Thoracic aorta (tissue), 2 donors: ENCODE measurements around the gene PIEZO2. TPM values are rescaled to one million over a fixed set of nuclear protein-coding genes. Genes with fewer than 3 reads are reported as not detected.

Experiments used
- ATAC-seq: fragments of 150-250 bp; one replicate; pipeline ENCODE4 v1.8.0; 2017; ENCODE audit warnings: low read depth; ENCODE audit not compliant: insufficient number of reproducible peaks, low FRiP score
- DNase-seq: peaks from one replicate; pipeline ENCODE4 v3.0.0-alpha.2; 2020; ENCODE audit warnings: low spot score
- H3K27ac ChIP-seq, 2 donors: fragments of 200-600 bp; sonication (generic); 1 replicate in 1 of 2; 2 replicates in 1 of 2; pipeline ENCODE4 v1.5.1; 2016; ENCODE audit warnings: mild to moderate bottlenecking in 2 of 2, moderate library complexity in 2 of 2
- H3K27me3 ChIP-seq: fragments of 200-600 bp; sonication (generic); replicated peaks from 2 replicates; pipeline ENCODE4 v1.6.0; 2016; ENCODE audit warnings: mild to moderate bottlenecking; ENCODE audit not compliant: insufficient read depth
- H3K36me3 ChIP-seq: fragments of 200-600 bp; sonication (generic); one replicate; pipeline ENCODE4 v1.5.1; 2016
- H3K4me1 ChIP-seq, 2 donors: fragments of 200-600 bp; sonication (generic); 1 replicate in 1 of 2; 2 replicates in 1 of 2; pipeline versions ENCODE4 v1.5.1 to v1.6.0; 2016; ENCODE audit warnings: low read depth in 2 of 2, mild to moderate bottlenecking in 1 of 2; ENCODE audit not compliant: control insufficient read depth in 1 of 2
- H3K4me3 ChIP-seq: fragments of 200-600 bp; sonication (generic); 2 replicates; pipeline ENCODE4 v1.5.1; 2016; ENCODE audit warnings: mild to moderate bottlenecking
- H3K9me3 ChIP-seq: fragments of 200-600 bp; sonication (generic); 2 replicates; pipeline ENCODE4 v1.5.1; 2016
- total RNA-seq, 2 donors: library from RNA; depleted of rRNA; stranded (reverse); fragments of >200 nt; gene quantifications; one replicate each; pipeline versions ENCODE4 v1.1.0 to v1.2.3, GENCODE V29; 2016
- TF ChIP-seq, protein P1 (sequence below): fragments of 200-600 bp; sonication (generic); IDR thresholded peaks from one replicate; pipeline ENCODE4 v1.5.1; 2019; ENCODE audit warnings: antibody characterized with exemption

PIEZO2 gene
- total RNA-seq, 2 donors from 2014 or later: 8.3 to 10.3 TPM

DNA sequence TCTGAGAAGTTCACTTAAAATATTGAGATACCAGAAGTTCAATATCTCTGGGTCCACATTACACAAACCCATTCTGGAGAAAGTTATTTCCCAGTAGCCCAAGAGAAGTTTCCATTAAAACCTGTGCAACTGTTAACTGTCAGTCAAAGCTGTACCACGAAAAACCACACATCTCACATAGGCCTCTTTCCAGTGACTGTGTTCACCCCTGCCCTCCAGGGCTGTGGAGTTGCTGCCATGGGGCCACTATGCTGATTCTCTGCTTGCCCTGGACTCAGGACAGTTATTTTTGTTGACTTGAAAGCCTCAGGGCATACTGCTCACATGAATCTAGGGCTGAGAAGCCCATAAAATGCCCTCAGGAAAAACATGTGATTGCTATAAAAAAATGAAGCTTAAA is 153.8 kb downstream of the PIEZO2 start:
- no peaks in the 10 kb centered on the region for H3K36me3 ChIP-seq
- no peaks in the 10 kb centered on the region for H3K27me3 ChIP-seq
- DNase-seq (no peak), ATAC-seq (no peak)
- H3K4me1 ChIP-seq: no peaks in the 10 kb centered on the region
- H3K9me3 ChIP-seq: no peaks in the 10 kb centered on the region
- H3K4me3 ChIP-seq: no peak overlapping the region
- TF ChIP-seq, protein P1, sequence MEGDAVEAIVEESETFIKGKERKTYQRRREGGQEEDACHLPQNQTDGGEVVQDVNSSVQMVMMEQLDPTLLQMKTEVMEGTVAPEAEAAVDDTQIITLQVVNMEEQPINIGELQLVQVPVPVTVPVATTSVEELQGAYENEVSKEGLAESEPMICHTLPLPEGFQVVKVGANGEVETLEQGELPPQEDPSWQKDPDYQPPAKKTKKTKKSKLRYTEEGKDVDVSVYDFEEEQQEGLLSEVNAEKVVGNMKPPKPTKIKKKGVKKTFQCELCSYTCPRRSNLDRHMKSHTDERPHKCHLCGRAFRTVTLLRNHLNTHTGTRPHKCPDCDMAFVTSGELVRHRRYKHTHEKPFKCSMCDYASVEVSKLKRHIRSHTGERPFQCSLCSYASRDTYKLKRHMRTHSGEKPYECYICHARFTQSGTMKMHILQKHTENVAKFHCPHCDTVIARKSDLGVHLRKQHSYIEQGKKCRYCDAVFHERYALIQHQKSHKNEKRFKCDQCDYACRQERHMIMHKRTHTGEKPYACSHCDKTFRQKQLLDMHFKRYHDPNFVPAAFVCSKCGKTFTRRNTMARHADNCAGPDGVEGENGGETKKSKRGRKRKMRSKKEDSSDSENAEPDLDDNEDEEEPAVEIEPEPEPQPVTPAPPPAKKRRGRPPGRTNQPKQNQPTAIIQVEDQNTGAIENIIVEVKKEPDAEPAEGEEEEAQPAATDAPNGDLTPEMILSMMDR: no peak
- no peak overlapping the region for H3K27ac ChIP-seq

DNA sequence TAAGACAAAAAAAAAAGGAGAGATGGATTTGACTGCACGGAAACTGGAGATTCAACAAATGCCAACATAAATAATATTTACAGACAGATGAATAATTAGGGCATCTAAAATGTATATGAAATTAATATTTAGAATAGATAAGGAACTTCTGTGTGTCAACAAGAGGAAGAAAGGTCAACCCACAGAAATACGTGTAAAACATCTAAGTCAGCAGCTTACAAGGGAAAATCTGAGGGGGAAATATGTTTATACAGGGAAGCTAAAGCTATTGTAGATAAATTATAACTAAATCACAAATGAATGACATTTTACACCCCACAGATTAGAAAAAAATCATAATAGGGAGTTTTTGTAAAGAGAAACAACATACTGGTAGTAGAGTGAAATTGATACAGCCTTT is 159.9 kb downstream of the PIEZO2 start:
- Histone ChIP-seq H3K27ac (no peak overlapping the region), H3K4me3 (no peak overlapping the region), H3K4me1 (no peaks in the 10 kb centered on the region), H3K36me3 (no peaks in the 10 kb centered on the region), H3K27me3 (no peaks in the 10 kb centered on the region), H3K9me3 (peaks cover 21% of the 10 kb centered on the region)
- no peak for ATAC-seq
- TF ChIP-seq, protein P1: no peak
- no peak for DNase-seq

DNA sequence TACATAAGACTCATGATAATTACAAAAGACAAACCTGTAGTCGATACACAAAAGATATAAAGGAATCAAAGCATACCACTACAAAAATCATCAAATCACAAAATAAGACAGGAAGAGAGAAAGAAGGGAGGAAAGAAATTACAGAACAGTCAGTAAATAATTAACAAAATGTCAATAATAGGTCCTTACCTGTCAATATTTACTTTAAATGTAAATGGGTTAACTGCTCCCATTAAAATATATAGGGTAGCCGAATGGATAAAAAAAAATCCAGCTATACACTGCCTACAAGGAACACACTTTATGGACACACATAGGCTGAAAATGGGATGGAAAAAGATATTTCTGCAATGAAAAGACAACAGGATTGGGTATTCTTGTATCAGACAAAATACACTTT is 163.7 kb downstream of the PIEZO2 start:
- Histone ChIP-seq H3K27me3 (no peaks in the 10 kb centered on the region), H3K9me3 (peaks cover 31% of the 10 kb centered on the region), H3K27ac (no peak overlapping the region), H3K4me3 (no peak overlapping the region), H3K4me1 (no peaks in the 10 kb centered on the region), H3K36me3 (no peaks in the 10 kb centered on the region)
- ATAC-seq (no peak), DNase-seq (no peak)
- TF ChIP-seq, protein P1: no peak

DNA sequence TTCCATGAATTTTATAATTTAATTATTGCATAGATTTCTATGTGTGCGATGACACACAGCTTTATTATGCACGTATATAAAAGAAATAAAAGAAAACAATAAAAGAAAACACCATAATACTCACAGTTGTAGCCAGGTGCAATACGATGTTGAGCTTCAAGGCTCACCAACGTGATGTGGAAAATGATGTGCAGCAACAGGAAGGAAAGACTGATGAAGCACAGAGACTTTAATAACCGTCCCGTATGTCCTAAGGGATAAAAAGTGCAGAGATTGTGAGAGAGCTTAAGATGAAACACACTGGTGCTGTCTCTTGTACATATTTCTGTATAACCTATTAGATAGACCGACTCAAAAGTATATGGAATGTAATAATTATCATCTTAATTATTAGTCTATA is 170.0 kb downstream of the PIEZO2 start:
- Histone ChIP-seq H3K4me1 (no peaks in the 10 kb centered on the region), H3K27me3 (no peaks in the 10 kb centered on the region), H3K9me3 (peaks cover 9% of the 10 kb centered on the region), H3K27ac (no peak overlapping the region), H3K4me3 (no peak overlapping the region), H3K36me3 (no peaks in the 10 kb centered on the region)
- DNase-seq (no peak), ATAC-seq (no peak)
- TF ChIP-seq, protein P1: no peak

DNA sequence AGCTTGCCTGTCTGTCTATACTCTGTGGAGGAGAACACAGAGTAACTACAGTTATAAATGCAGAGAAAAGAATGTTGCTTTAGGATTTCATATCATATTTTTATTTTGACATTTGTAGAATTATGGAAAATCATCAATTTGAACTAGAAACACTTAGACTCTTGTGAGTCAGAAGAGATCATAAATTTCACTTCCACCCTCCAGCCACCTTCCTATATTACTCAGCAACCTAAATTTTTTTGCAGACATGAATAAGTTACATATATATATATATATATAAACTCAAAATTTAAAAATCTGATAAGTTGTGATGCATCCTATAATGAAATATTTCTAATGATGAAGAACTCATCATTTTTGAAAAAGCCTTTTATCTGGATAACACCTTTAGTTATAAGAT is 172.3 kb downstream of the PIEZO2 start:
- Histone ChIP-seq H3K27me3 (no peaks in the 10 kb centered on the region), H3K9me3 (peaks cover 3% of the 10 kb centered on the region), H3K4me3 (no peak overlapping the region), H3K4me1 (no peaks in the 10 kb centered on the region), H3K27ac (no peak overlapping the region), H3K36me3 (no peaks in the 10 kb centered on the region)
- DNase-seq: no peak
- TF ChIP-seq, protein P1: no peak
- no peak for ATAC-seq
